HCEC 1CT (cell line): ENCODE results near the gene FOXK1.

Experiments
- DNase-seq: peaks from one replicate; pipeline ENCODE4 v3.0.0-alpha.2; 2017

FOXK1 gene

GRCh38 chr7:4766666-4767519, 84.8 kb downstream of the FOXK1 start:
- no peak for DNase-seq

DNA sequence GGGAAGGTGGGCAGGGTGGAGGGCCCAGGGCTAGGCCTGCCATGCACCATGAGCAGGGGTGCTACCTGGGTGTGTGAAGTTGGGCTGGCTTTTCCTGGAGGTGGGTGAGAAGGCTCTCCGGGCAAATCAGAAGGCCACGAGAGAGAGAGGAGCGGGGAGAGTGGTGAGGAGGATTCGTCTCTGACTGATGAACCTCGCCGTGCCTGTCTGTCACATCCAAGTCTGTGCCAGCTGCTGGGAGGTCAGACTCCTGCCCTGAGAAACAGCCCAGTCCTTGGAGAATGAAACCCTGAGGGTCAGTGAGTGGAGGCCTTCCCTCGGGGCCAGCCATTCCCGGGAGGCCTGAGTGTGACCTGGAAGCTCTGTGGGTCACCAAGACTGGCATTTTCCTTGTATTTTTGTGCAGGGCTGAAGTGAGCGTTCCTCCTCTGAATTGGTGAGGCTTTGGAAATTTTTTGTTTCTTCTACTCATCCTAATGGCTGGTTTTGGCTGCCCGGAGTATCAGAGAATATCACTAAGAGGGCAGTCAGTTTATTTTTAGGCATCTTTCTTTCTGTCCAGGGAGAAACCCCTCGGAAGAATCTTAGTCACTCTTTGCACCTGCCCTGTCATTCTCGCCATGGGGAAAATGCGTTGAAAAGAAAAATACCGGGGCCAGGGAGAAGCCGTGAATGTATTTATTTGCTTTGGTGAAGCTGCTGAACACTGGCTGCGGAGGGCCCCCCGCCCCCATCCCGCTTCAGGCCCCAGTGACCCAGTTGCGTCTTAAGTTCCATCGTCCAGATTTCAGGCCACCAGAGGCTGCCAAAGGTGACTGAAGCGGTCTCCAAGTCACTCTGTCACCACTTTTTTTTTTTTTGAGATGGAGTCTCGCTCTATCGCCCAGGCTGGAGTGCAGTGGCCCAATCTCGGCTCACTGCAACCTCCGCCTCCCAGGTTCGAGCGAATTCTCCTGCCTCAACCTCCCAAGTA, 86.8 kb downstream of the FOXK1 start:
- no peak for DNase-seq

DNA sequence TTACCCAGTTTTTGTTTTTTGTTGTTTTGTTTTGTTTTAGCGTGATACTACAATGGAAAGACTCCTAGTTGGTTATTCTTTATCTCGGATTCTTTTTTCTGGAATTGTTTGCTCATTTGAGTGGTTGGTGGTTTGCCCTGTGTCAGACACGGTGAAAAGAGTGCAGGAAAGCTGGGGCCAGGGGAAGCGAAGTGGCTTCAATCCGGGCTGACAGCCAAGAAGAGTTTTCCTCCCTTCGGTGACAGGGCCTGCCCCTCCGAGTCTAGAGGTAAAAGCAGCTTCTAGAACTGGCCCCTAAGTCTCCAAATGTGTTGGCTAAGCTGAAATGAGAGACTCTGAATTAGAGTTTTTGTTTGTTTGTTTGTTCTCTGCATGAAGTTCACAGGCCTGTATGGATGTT, 87.7 kb downstream of the FOXK1 start:
- no peak for DNase-seq

DNA sequence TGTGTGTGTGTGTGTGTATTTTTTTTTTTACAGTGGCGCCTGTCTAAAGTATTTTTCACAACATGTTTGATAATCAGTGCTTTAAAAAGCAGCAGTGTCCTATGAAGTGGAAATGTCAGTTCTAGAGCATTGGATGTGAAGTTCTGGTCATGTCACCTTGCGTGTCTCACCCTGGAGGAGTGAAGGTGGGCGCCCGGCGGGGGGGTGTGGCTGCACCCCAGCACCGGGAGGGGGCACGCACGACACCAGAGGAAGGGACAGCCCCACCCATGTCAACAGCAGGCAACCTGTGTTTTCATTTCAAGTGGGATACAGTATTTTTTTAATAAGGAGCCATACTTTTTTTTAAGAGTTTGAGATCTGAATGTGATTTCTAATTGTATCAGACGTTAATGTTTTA, 88.8 kb downstream of the FOXK1 start:
- no peak for DNase-seq

DNA sequence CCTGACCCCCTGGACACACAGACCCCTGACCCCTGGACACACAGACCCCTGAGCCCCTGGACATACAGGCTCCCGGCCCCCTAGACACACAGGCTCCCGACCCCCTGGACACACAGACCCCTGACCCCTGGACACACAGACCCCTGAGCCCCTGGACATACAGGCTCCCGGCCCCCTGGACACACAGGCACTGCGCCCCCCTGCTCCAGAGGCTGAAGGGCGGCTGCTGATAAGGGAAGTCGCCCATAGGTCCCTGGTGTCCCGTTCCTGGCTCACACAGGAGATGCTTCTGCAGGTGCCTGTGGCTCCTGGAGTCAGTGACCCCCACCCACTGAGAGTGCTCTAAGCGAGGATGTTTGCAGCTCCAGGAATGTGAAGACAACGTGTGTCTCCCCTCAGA, 89.6 kb downstream of the FOXK1 start:
- no peak for DNase-seq

DNA sequence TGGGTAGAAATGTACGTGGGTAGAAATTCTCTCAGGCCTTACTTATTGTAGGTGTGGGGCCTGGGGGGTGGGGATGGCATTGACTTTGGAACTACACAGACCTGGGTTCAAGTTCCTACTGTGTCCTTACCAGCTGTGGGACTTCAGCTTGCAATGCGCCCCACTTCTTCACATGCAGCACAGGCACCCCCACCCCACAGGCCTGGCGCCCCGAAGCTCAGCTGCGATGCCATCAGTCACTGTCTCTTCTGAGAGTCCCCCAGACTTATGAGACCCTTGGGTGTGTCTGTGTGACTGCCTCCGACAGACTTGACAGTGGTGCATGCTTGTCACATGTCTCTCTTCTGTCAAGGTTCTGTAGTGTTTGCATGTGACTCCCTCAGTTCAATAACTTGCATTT, 90.2 kb downstream of the FOXK1 start:
- no peak for DNase-seq

- no peak for DNase-seq
Measured at GRCh38 chr7:4774007-4774406, 91.9 kb downstream of the FOXK1 start.

GRCh38 chr7:4774658-4775249, 92.7 kb downstream of the FOXK1 start:
- DNase-seq: peak; percentile 62

GRCh38 chr7:4775250-4775847, 93.3 kb downstream of the FOXK1 start, which contains the start of gene AP5Z1:
AP5Z1 (plus strand) TSS chr7:4775623; CDS start chr7:4775716, 93 bp downstream.
- DNase-seq: peak; percentile 94

- peak; percentile 30 for DNase-seq
Measured at GRCh38 chr7:4775848-4776623, 93.9 kb downstream of the FOXK1 start.

DNA sequence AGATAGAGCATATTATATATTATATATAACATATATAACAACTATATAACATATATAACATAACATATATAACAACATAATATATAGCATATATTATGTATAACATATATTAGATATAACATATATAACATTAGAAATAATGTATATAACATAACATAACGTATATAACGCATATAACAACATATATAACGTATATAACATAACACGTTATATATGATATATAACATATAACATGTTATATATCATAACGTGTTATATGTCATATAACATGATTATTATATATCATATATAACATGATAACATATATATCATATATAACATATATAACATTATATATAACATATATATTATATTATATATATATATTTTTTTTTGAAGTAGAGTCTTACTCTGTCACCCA, 97.0 kb downstream of the FOXK1 start:
- no peak for DNase-seq

DNA sequence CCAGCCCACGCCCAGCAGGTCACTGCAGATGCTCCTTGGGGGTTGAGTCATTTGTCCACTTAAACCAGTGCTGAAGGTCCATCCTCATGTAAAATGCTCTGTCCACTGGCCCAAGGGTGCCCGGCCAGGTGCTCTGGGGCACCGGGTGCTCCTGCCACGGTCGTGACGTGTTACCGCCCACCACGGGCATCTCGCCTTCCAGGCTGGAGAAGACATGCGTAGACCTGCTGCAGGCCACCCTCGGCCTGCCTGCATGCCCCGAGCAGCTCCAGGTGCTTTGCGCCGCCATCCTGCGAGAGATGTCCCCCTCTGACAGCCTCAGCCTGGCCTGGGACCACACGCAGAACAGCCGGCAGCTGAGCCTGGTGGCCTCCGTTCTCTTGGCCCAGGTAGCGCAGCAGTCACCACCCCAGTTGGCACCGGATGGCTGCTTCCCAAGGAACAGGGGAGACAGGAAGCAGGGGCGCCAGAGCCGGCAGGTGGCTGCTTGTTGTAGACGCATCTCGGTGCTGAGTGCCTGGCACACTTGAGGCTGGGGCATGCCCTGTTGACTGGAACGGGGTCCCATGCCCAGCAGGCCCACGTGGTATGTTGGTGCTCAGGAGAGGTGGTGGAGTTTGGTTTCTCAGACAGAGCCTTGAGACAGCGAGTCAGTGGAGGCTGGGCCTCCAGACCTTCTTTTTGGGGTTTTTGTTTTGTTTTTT, 99.4 kb downstream of the FOXK1 start:
- no peak for DNase-seq

DNA sequence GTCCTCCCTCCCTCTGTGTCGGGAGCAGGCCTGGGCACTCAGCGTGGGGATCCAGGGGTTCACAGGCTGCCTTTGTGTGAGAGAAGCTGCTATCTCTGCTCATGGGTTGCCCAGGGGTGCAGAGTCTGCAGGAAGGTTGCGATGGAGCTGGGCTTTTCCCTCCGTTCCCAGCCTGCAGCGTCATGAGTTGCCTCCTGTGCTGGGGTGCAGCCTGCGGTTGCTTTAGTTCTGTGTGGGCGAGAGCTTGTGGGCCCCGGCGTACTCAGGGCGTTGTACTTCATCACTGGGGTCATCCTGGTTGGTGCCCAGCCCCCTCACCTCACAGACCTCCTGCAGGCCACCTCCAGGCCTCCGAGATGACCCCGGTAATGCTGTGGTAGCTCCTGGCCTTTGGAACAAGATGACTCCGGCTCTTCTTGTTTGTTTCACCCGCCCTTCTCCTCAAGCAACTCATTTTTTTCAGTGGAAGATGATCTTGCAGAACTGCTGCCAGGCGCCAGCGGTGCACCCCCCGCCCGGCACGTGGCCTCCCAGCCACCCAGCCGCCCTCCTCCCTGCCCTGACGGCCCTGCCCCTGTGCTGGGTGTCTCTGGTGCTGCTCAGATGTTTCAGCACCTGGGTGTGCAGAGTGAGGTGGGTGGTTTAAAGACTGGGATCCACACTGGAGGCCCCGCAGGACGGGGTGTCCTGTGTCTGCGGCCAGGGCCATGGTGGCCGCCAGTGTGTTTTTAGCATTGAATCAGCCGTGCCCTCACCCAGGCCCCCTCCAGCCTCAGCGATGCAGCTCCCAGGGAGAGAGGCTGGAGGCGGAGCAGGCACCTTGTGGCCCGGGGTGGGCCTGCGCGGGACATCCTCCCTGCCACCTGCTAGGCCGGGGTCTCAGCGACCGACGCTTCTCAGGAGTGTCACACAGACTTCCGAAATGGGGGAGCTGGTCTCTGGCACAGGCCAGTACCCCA, 100.5 kb downstream of the FOXK1 start:
- DNase-seq: no peak

DNA sequence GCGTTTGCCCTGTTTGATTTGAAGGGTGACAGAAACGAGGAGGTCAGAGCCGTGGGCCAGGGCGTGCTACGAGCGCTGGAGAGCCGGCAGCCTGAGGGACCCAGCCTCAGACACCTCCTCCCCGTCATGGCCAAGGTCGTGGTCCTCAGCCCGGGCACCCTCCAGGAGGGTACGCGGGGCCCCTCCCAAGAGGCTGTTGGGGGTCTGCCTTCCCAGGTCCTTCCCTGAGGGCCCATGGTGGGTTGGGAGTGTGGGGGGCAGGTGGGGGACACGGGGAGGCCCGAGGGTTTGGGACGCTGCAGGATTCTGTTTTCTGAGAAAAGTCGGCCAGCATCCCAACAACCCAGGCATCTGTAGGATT, 101.2 kb downstream of the FOXK1 start:
- DNase-seq: no peak

- no peak for DNase-seq
Measured at GRCh38 chr7:4783762-4784351, 101.8 kb downstream of the FOXK1 start.

GRCh38 chr7:4784799-4785198, 102.7 kb downstream of the FOXK1 start:
- DNase-seq: no peak

- DNase-seq: no peak
Measured at GRCh38 chr7:4785371-4785770, 103.3 kb downstream of the FOXK1 start.

- no peak for DNase-seq
Measured at GRCh38 chr7:4786015-4786414, 103.9 kb downstream of the FOXK1 start.

- no peak for DNase-seq
Measured at GRCh38 chr7:4787541-4787940, 105.4 kb downstream of the FOXK1 start.
